Gastrocnemius medialis (tissue), 4 donors: Measurements from ENCODE around the gene SLC38A9.

Experiments
- CTCF ChIP-seq, 5 experiments: fragments of 450-650 bp in 3 of 5; fragments of 200-600 bp in 2 of 5; sonication (generic) in 2 of 5; IDR thresholded peaks in 4 of 5; conservative IDR thresholded peaks in 1 of 5; 1 replicate in 4 of 5; 2 replicates in 1 of 5; pipeline ENCODE4 v1.5.1; 2016 to 2019; ENCODE audit warnings: antibody characterized with exemption in 5 of 5, mild to moderate bottlenecking in 3 of 5, moderate library complexity in 3 of 5
- POLR2A ChIP-seq, 2 donors: fragments of 450-650 bp; IDR thresholded peaks; one replicate each; pipeline ENCODE4 v1.6.1; 2017; ENCODE audit warnings: antibody characterized with exemption in 2 of 2, mild to moderate bottlenecking in 2 of 2, moderate library complexity in 2 of 2

GRCh38 chr5:55576661-55577060 lies 135.5 kb downstream of the SLC38A9 start:
- TF ChIP-seq CTCF (IDR thresholded peaks at IDR 0.05 in 4 of 5, conservative IDR thresholded peaks at IDR 0.05 in 1 of 5) (no peak), POLR2A (IDR thresholded peaks at IDR 0.05) (no peak)
